ENCODE data around the gene SOX8. TPM values are rescaled to one million over a fixed set of nuclear protein-coding genes. Genes with fewer than 3 reads are reported as not detected.

The SOX8 gene
- total RNA-seq, 1 donor from 2014 or later: 0.75 TPM

DNA sequence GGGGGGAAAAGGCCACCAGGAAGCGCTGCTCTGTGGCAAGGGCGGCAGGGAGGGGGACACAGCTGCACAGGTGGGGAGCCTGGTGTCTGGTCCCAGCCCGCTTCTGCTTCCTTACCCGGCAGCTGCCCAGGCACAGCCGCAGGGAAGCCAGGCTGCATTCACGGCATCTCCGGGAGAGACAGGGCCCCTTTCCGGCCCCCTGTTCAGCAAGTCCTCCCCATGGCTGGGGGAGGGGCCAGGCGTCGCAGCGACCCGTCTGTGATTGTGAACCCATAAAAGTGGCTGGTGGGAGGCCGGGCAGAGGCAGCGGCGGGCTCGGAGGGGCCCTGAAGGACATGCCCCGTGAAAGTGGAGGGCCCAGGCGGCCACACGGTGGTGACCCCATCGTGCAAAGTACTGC lies 28.7 kb downstream of the SOX8 start:
- H3K4me2 ChIP-seq: no peak overlapping the region
- no peak overlapping the region for H3K4me3 Mint-ChIP-seq
- peaks cover 12% of the 10 kb centered on the region for H3K4me1 Mint-ChIP-seq
- peaks cover 2% of the 10 kb centered on the region for H3K36me3 Mint-ChIP-seq
- H3K27ac ChIP-seq: no peak overlapping the region
- TF ChIP-seq, protein P1, sequence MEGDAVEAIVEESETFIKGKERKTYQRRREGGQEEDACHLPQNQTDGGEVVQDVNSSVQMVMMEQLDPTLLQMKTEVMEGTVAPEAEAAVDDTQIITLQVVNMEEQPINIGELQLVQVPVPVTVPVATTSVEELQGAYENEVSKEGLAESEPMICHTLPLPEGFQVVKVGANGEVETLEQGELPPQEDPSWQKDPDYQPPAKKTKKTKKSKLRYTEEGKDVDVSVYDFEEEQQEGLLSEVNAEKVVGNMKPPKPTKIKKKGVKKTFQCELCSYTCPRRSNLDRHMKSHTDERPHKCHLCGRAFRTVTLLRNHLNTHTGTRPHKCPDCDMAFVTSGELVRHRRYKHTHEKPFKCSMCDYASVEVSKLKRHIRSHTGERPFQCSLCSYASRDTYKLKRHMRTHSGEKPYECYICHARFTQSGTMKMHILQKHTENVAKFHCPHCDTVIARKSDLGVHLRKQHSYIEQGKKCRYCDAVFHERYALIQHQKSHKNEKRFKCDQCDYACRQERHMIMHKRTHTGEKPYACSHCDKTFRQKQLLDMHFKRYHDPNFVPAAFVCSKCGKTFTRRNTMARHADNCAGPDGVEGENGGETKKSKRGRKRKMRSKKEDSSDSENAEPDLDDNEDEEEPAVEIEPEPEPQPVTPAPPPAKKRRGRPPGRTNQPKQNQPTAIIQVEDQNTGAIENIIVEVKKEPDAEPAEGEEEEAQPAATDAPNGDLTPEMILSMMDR (IDR thresholded peaks at IDR 0.05): no peak
- TF ChIP-seq EZH2phosphoT487 (IDR thresholded peaks at IDR 0.05) (no peak), EZH2 (IDR thresholded peaks at IDR 0.05) (no peak)
- no peaks in the 10 kb centered on the region for H3K79me2 ChIP-seq (ENCODE audit: low read depth)
- H3K9me3 ChIP-seq (ENCODE audit: low read depth): no peaks in the 10 kb centered on the region
- no peak overlapping the region for H3K27ac Mint-ChIP-seq
- H3K4me3 ChIP-seq: no peak overlapping the region
- DNase-seq (ENCODE audit: low spot score): no peak
- H3F3A ChIP-seq (ENCODE audit: low read depth): no peaks in the 10 kb centered on the region
- no peaks in the 10 kb centered on the region for H4K20me1 ChIP-seq (ENCODE audit: low read depth)
- no peak overlapping the region for H3K9ac ChIP-seq
- H2AFZ ChIP-seq (replicated peaks): no peak overlapping the region
- H3K4me1 ChIP-seq: no peaks in the 10 kb centered on the region
- no peaks in the 10 kb centered on the region for H3K36me3 ChIP-seq
- no peaks in the 10 kb centered on the region for H3K27me3 ChIP-seq
- peaks cover 16% of the 10 kb centered on the region for H3K27me3 Mint-ChIP-seq (ENCODE audit: insufficient read depth, low read depth)
- no peaks in the 10 kb centered on the region for H3K9me3 Mint-ChIP-seq

DNA sequence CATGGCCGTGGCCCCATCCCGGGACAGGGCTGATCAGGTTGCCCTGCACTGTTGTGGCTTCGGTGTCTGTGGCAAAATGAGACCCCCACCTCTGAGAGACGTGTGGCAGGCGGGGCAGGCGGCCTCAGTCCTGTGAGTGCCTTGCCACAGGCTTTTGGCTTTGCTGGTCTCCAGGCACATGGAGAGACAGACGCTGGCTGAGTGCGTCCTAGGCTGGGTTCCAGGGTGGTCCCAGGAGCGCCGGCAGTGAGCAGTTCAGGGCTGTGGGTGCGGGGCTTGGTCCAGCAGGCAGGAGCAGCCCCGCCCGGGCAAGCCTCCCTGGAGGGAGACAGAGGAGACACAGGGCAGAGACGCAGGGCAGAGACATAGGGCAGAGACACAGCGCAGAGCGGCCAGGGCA lies 29.2 kb downstream of the SOX8 start:
- peaks cover 15% of the 10 kb centered on the region for H3K4me1 Mint-ChIP-seq
- H3K4me2 ChIP-seq: no peak overlapping the region
- H3K27ac Mint-ChIP-seq: peak overlapping the region; percentile 42
- TF ChIP-seq, protein P1 (IDR thresholded peaks at IDR 0.05): no peak
- TF ChIP-seq EZH2 (IDR thresholded peaks at IDR 0.05): no peak
- no peak for TF ChIP-seq EZH2phosphoT487 (IDR thresholded peaks at IDR 0.05)
- H3F3A ChIP-seq (ENCODE audit: low read depth): no peaks in the 10 kb centered on the region
- no peaks in the 10 kb centered on the region for H3K36me3 ChIP-seq
- no peaks in the 10 kb centered on the region for H3K4me1 ChIP-seq
- H3K79me2 ChIP-seq (ENCODE audit: low read depth): no peaks in the 10 kb centered on the region
- no peak for DNase-seq (ENCODE audit: low spot score)
- H3K36me3 Mint-ChIP-seq: peaks cover 2% of the 10 kb centered on the region
- no peaks in the 10 kb centered on the region for H4K20me1 ChIP-seq (ENCODE audit: low read depth)
- H3K4me3 ChIP-seq: no peak overlapping the region
- H3K27ac ChIP-seq: no peak overlapping the region
- H3K9me3 Mint-ChIP-seq: no peaks in the 10 kb centered on the region
- no peaks in the 10 kb centered on the region for H3K27me3 ChIP-seq
- H3K9me3 ChIP-seq (ENCODE audit: low read depth): no peaks in the 10 kb centered on the region
- H3K4me3 Mint-ChIP-seq: no peak overlapping the region
- H2AFZ ChIP-seq (replicated peaks): no peak overlapping the region
- peaks cover 15% of the 10 kb centered on the region for H3K27me3 Mint-ChIP-seq (ENCODE audit: insufficient read depth, low read depth)
- H3K9ac ChIP-seq: no peak overlapping the region

DNA sequence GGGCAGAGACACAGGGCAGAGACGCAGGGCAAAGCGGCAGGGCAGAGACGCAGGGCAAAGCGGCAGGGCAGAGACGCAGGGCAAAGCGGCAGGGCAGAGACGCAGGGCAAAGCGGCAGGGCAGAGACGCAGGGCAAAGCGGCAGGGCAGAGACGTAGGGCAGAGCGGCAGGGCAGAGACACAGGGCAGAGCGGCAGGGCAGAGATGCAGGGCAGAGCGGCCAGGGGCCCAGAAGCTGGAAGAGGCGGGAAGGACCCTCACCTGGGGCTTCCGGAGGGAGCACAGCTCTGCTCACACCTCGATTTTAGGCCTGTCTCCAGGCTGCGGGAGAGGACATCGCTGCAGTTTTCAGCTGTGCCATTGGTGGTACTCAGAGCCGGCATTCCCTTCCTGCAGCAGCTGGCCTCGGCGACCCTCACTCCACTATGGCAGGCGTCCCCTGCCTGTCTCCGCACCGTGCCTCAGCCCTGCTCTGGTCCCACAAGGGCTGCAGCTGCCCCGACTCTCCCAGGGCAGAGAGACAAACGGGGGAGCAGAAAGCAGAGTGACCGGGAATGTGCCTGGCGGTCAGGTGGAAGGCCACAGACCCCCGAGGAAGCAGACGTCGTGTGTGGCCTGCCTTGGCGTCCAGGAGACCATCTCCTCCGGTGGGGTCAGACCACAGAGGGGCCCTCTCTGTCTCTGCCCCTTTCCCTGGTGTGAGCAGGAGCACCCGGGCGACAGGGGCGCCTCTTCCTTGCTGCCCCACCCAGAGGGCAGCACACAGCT lies 29.9 kb downstream of the SOX8 start:
- Mint-ChIP-seq H3K27ac (no peak overlapping the region), H3K4me3 (no peak overlapping the region), H3K36me3 (peaks cover 2% of the 10 kb centered on the region), H3K4me1 (peaks cover 12% of the 10 kb centered on the region), H3K27me3 (ENCODE audit: insufficient read depth, low read depth) (peaks cover 19% of the 10 kb centered on the region), H3K9me3 (no peaks in the 10 kb centered on the region)
- no peak overlapping the region for H3K27ac ChIP-seq
- no peak for DNase-seq (ENCODE audit: low spot score)
- H4K20me1 ChIP-seq (ENCODE audit: low read depth): no peaks in the 10 kb centered on the region
- H3K4me3 ChIP-seq: no peak overlapping the region
- H3K27me3 ChIP-seq: no peaks in the 10 kb centered on the region
- TF ChIP-seq EZH2phosphoT487 (IDR thresholded peaks at IDR 0.05): no peak
- TF ChIP-seq EZH2 (IDR thresholded peaks at IDR 0.05): no peak
- TF ChIP-seq, protein P1 (IDR thresholded peaks at IDR 0.05): no peak
- H3F3A ChIP-seq (ENCODE audit: low read depth): no peaks in the 10 kb centered on the region
- H3K36me3 ChIP-seq: no peaks in the 10 kb centered on the region
- H3K9me3 ChIP-seq (ENCODE audit: low read depth): no peaks in the 10 kb centered on the region
- H3K4me2 ChIP-seq: no peak overlapping the region
- no peaks in the 10 kb centered on the region for H3K4me1 ChIP-seq
- H3K79me2 ChIP-seq (ENCODE audit: low read depth): no peaks in the 10 kb centered on the region
- H2AFZ ChIP-seq (replicated peaks): no peak overlapping the region
- no peak overlapping the region for H3K9ac ChIP-seq

Data from neural progenitor cell (in vitro differentiated cells).